ENCODE results near the gene PROS1.

- TF ChIP-seq CTCF (IDR thresholded peaks at IDR 0.05) (no peak), EP300 (IDR thresholded peaks at IDR 0.05) (no peak), JUNB (IDR thresholded peaks at IDR 0.05) (no peak), BHLHE40 (IDR thresholded peaks at IDR 0.05; ENCODE audit: low read depth, low read length) (no peak), HOXA7 (CRISPR knock-in tag; IDR thresholded peaks at IDR 0.05) (no peak), USF2 (IDR thresholded peaks at IDR 0.05) (no peak), NR3C1 (IDR thresholded peaks at IDR 0.05) (no peak)
- TF ChIP-seq, protein P1, sequence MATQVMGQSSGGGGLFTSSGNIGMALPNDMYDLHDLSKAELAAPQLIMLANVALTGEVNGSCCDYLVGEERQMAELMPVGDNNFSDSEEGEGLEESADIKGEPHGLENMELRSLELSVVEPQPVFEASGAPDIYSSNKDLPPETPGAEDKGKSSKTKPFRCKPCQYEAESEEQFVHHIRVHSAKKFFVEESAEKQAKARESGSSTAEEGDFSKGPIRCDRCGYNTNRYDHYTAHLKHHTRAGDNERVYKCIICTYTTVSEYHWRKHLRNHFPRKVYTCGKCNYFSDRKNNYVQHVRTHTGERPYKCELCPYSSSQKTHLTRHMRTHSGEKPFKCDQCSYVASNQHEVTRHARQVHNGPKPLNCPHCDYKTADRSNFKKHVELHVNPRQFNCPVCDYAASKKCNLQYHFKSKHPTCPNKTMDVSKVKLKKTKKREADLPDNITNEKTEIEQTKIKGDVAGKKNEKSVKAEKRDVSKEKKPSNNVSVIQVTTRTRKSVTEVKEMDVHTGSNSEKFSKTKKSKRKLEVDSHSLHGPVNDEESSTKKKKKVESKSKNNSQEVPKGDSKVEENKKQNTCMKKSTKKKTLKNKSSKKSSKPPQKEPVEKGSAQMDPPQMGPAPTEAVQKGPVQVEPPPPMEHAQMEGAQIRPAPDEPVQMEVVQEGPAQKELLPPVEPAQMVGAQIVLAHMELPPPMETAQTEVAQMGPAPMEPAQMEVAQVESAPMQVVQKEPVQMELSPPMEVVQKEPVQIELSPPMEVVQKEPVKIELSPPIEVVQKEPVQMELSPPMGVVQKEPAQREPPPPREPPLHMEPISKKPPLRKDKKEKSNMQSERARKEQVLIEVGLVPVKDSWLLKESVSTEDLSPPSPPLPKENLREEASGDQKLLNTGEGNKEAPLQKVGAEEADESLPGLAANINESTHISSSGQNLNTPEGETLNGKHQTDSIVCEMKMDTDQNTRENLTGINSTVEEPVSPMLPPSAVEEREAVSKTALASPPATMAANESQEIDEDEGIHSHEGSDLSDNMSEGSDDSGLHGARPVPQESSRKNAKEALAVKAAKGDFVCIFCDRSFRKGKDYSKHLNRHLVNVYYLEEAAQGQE (IDR thresholded peaks at IDR 0.05) = no peak
Observed at GRCh38 chr3:93981649-93982048, 8.0 kb upstream of the PROS1 start.
